GM21529 (cell line): ENCODE measurements around the gene KCTD2.

Experiments
- ATAC-seq: cut with Tn5 transposase; IDR thresholded peaks from one replicate; pipeline ENCODE4 v1.9.1; 2021; ENCODE audit not compliant: unreplicated experiment

Gene KCTD2

GRCh38 chr17:75094871-75095399 lies 47.9 kb downstream of the KCTD2 start:
- no peak for ATAC-seq

DNA sequence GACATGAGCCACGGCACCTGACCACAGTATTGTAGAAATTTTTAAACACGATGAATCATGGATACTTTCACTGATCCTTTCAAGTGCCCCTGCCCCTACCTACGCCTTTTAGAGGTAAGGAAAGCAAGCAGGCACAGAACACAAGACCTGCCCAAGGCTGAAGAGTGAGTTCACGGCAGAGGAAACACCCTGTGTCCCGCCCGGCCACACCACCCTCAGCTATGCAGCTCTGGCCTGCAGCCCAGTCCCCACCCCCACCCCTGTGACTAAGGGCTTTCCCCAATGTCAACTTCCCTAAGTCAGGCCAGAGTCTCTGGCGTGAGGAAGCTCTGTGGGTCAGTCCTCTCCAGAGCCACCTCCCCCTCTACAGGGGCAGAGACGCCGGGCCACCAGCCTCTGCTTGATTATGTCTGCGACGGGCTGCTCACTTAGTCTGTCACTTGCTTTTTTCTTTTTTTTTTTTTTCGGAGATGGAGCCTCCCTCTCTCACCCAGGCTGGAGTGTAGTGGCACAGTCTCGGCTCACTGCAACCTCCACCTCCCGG lies 49.1 kb downstream of the KCTD2 start:
- no peak for ATAC-seq

GRCh38 chr17:75097865-75098264 lies 50.8 kb downstream of the KCTD2 start:
- ATAC-seq, result no peak

DNA sequence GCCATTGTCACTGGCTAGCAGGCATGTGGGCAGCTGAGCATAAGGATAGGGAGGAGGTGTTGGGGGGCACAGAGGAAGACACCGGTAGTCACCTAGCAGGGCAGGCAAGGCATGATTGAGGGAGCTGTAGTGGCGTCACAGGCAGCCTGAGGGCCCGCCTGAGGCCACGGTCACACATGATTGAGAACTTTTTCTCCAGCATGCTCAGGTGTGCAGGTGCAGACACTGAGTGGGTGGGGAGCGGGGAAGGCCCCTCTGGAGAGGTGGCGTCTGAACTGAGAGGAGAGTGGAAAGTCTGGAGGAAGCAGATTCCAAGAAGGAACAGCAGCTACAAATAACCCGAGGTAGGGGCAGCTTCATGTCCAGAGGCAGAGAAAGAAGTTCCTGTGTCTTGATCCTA lies 51.8 kb downstream of the KCTD2 start:
- ATAC-seq, result no peak

DNA sequence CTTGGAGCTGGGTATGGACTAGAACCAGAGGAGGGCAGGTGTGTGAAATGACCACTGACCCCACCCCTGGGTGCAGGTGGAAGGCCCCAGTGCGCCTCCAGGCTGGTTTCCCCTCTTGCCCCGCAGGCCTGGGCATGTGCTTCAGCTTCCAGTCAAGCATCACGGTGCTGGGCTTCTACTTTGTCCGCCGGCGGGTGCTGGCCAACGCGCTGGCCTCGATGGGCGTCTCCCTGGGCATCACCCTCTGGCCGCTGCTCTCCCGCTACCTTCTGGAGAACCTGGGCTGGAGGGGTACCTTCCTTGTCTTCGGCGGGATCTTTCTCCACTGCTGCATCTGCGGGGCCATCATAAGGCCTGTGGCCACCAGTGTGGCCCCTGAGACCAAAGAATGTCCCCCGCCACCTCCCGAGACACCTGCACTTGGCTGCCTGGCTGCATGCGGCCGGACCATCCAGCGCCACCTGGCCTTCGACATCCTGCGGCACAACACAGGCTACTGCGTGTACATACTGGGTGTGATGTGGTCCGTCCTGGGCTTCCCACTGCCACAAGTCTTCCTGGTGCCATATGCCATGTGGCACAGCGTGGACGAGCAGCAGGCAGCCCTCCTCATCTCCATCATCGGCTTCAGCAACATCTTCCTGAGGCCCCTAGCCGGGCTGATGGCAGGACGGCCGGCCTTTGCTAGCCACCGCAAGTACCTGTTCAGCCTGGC lies 53.0 kb downstream of the KCTD2 start:
- no peak for ATAC-seq

DNA sequence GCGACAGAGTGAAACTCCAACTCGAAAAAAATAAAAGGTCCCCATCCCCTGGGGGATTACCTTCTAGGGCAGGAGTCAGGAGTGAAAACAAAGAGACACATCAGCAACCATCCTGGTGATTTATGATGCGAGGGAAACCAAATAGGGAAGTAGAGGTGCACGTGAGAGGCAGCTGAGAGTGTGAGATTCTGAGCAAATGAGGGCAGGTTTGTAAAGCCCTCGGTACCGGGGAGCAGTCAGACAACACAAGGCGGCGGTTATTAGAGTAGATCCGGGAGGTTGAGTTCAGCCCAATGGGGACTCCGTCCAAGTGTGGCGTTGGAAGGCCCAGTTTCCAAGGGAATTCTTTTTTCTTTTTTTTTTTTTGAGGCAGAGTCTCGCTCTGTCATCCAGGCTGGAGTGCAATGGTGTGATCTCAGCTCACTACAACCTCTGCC lies 55.4 kb downstream of the KCTD2 start:
- ATAC-seq, result no peak

DNA sequence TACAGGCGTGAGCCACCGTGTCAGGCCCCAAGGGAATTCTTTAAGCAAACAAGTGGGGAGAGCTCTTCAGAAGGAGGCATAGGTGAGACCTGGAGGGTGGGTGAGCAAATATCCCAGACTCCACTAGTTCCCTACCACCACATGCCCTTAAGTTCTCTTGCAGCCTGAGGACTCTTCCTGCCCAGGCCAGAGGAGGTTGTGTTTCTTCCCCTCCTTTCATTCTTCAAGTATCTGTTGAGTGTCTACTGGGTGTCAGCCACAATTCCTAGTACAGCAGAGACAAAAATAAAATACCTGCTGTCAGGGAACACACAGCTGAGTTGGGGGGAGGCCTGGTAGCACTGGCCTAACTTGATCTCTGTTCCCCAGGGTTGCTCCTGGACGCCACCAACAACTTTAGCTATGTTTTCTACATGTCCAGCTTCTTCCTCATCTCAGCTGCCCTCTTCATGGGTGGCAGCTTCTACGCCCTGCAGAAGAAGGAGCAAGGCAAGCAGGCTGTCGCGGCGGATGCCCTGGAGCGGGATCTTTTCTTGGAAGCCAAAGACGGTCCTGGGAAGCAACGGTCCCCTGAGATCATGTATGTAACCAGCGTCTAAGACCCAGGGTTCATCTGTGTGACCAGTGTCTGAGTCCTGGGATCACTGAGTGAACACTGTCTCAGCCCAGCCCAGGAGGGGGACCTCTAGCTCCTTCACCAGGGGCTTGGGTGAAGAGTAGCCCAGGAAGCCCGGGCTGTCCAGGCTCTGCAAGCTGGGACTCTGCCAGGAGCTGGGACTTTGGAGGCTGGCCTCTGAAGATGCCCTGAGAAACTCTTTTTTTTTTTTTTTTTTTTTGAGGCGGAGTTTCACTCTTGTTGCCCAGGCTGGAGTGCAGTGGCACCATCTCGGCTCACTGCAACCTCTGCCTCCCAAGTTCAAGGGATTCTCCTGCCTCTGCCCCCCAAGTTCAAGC lies 56.9 kb downstream of the KCTD2 start:
- no peak for ATAC-seq

- ATAC-seq, result no peak
Observed at GRCh38 chr17:75105126-75106080, 58.4 kb downstream of the KCTD2 start.

DNA sequence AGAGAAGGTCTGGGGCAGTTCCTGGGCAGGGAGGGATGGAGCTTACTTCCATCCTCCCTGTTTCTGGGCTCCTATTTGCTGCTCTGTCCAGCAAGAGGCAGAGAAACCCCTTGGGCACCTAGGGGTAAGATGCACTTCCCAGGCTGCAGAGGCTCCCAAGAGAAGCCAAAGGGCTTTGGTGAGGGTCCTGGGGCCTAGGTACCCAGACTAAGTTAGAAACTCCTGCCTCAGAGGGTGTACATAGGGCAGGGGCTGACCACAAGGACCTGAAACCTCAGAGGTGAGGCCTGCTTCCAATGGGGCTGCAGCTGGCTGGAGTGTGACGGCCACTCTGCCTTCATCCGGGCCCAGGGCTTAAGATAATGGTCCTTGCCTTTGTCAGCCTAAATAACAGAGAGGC lies 61.2 kb downstream of the KCTD2 start:
- ATAC-seq, result no peak

DNA sequence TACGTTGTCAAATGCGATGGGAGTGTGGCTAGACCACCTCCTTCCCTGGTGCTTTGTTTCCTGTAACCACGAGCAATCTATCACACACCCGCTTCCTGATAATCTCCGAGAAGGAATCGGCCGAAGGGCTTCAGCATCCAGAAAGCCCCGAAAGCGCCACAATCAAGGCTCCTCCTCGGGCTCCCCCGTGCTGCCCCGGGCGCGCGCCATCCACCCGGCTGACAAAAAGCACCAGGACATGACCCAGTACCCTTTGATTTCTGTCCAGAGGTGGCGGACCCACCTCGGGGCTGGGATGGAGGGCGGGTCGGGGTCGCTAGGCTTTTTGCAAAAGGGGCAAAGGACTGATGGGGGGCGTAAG lies 62.0 kb downstream of the KCTD2 start:
- ATAC-seq, result no peak

DNA sequence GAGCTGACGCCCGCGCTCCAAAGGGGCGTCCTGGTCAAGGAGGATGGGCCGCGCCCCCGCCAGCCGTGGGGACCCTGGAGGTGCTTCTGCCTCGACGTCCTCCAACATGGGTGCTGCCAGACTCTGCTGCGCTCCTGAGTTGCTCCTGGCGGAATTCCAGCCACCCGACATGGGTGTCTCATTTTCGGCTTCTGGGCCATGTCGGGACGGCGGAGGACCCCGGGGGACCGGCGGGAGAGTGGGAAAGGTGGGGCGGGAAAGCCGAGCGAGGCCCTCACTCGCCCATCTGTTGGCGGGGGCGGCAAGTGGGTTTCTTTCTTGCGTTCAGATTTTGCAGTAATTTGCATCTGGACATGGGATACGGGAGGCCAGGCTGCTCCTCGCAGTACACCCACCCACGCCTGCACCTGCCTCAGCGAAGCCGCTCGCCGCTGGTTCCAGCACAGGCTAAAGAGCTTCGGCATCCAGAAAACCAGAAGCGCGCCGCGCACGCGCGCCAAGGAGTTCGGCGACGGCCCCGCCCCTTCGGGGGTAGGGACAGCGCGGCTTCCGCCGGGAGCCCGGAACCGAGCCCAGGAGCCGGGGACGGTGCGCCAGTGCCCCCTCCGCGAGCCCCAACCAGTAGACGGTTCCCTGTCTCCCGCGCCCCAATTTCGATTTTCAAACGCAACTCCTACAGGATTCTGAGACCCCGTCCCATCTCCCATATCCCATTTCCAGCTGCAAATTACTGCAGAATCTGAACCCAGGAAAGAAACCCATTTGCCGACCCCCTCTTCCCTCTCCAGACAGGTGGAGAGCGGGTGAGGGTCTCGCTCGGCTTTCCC lies 62.6 kb downstream of the KCTD2 start, which contains the start of gene ARMC7:
TSS of gene ARMC7 (plus strand) at position 563 of the 827 bp plus-strand sequence. CDS start 320 bp downstream, outside the sequence.
- ATAC-seq, result peak; percentile 69

GRCh38 chr17:75110234-75110937 lies 63.4 kb downstream of the KCTD2 start:
- no peak for ATAC-seq

DNA sequence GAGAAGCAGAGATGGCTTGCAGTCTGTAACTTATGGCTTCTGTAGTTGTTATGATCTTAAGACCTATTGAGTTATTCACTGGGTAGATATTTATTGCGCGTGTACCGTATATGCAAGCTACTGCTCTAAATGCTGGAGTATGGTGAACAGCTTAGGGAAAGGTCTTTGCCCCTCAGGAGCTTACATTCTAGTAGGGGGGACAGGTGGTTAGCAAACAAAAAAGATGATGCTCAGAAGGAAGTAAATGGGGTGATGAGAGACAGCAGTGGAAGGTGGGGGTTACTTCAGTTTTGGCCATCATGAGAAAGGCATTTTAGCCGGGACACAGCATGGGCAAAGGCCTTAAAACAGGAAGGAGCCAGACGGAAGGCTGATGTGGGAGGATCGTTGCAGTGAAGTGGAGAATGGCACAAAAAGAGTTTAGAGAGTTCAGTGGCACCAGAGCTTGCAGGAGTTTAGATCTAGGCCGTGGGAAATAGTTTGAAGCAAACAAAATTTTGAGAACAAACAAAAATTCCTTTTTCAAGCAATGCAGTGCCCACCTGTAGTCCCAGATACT lies 64.8 kb downstream of the KCTD2 start:
- no peak for ATAC-seq

GRCh38 chr17:75113798-75114551 lies 67.0 kb downstream of the KCTD2 start:
- peak; percentile 34 for ATAC-seq

DNA sequence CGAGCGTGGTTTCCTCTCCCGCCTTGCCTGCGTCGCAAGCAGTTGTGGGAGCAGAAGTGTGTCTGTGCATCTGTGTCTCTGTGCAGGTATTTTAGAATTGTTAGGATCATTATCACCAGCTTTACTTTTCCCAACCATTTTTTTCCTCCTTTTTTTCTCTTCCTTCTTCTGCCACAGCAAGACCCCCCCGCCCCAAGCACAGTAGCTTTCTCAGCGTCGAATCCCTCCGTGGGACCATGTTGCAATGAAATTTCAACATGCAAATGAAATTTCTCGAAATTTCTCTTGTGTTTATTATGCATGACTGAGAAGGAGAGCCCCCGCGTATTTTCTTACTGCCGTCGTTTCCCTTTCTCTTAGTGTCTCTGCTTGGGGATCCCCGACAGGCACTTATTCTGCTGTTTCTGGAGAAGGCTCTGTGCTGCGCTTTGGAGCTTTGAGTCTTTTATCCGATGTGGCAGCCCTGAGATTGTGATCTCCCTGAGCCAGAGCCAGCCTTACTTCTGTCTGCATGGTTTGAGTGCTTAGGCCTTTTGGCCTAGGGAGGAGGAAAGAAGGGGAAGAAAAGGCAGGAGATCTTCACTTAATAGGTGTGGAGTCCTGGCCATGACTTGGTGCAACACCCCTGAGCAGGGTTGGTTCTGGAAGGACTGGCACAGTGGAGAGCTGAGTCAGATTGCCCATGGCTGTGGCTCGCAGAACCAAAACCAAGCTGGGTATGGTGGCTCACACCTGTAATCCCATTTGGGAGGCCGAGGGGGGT lies 67.7 kb downstream of the KCTD2 start:
- no peak for ATAC-seq
